Mesenchymal stem cell (in vitro differentiated cells and primary cell): Measurements from ENCODE around the gene LIFR.

Source experiments
- DNase-seq: peaks from one replicate; pipeline ENCODE4 v3.0.0-alpha.2; 2013
- H2AFZ ChIP-seq: one replicate; pipeline ENCODE4 v1.6.1; 2013; ENCODE audit warnings: low read depth, mild to moderate bottlenecking, control low read depth, inconsistent platforms, low read length, moderate library complexity
- H2AK5ac ChIP-seq: 2 replicates; pipeline ENCODE4 v1.6.1; 2013; ENCODE audit warnings: low read length, moderate library complexity, mild to moderate bottlenecking, inconsistent platforms; ENCODE audit not compliant: severe bottlenecking
- H2BK120ac ChIP-seq: one replicate; pipeline ENCODE4 v1.6.1; 2013; ENCODE audit warnings: low read depth, mild to moderate bottlenecking, inconsistent platforms, low read length, moderate library complexity
- H2BK12ac ChIP-seq, 2 experiments: one replicate each; pipeline ENCODE4 v1.6.1; 2013; ENCODE audit warnings: inconsistent platforms in 2 of 2, low read length in 2 of 2, mild to moderate bottlenecking in 2 of 2, moderate library complexity in 2 of 2, control low read depth in 1 of 2
- H2BK15ac ChIP-seq: one replicate; pipeline ENCODE4 v1.6.1; 2013; ENCODE audit warnings: mild to moderate bottlenecking, low read depth, inconsistent platforms; ENCODE audit not compliant: poor library complexity, severe bottlenecking
- H2BK5ac ChIP-seq: 2 replicates; pipeline ENCODE4 v1.6.1; 2013; ENCODE audit warnings: low read depth, mild to moderate bottlenecking, low read length, control low read depth, inconsistent platforms; ENCODE audit not compliant: poor library complexity, severe bottlenecking
- H3K14ac ChIP-seq, 2 experiments: one replicate each; pipeline ENCODE4 v1.6.1; 2013; ENCODE audit warnings: inconsistent platforms in 2 of 2, low read length in 2 of 2, control low read depth in 1 of 2, mild to moderate bottlenecking in 1 of 2, moderate library complexity in 1 of 2
- H3K18ac ChIP-seq, 2 experiments: one replicate each; pipeline ENCODE4 v1.6.1; 2013; ENCODE audit warnings: inconsistent platforms in 2 of 2, low read length in 2 of 2, control low read depth in 1 of 2, low read depth in 1 of 2, mild to moderate bottlenecking in 1 of 2
- H3K23ac ChIP-seq, 2 experiments: one replicate each; pipeline ENCODE4 v1.6.1; 2013; ENCODE audit warnings: inconsistent platforms in 2 of 2, low read length in 2 of 2, mild to moderate bottlenecking in 2 of 2, moderate library complexity in 2 of 2, control low read depth in 1 of 2
- H3K27ac ChIP-seq: 2 replicates; pipeline ENCODE4 v1.5.1; 2013; ENCODE audit warnings: mild to moderate bottlenecking, moderate library complexity, low read length, control low read depth, inconsistent platforms; ENCODE audit not compliant: poor library complexity, severe bottlenecking
- H3K27me3 ChIP-seq, 2 experiments: 2 replicates each; pipeline versions ENCODE4 v1.6.1 to v1.7.0; 2013; ENCODE audit warnings: low read length in 2 of 2, mild to moderate bottlenecking in 2 of 2, moderate library complexity in 2 of 2, control low read depth in 1 of 2, inconsistent platforms in 1 of 2; ENCODE audit not compliant: control insufficient read depth in 1 of 2, insufficient read depth in 1 of 2
- H3K36me3 ChIP-seq, 2 experiments: 2 replicates each; pipeline versions ENCODE4 v1.6.1 to v1.7.0; 2013; ENCODE audit warnings: low read length in 2 of 2, control low read depth in 1 of 2, inconsistent platforms in 1 of 2, low read depth in 1 of 2, mild to moderate bottlenecking in 1 of 2; ENCODE audit not compliant: insufficient read depth in 2 of 2, control insufficient read depth in 1 of 2
- H3K4ac ChIP-seq, 2 experiments: one replicate each; pipeline ENCODE4 v1.6.1; 2013; ENCODE audit warnings: inconsistent platforms in 2 of 2, low read length in 2 of 2, mild to moderate bottlenecking in 2 of 2, moderate library complexity in 2 of 2, control low read depth in 1 of 2, low read depth in 1 of 2
- H3K4me1 ChIP-seq: 2 replicates; pipeline ENCODE4 v1.6.1; 2013; ENCODE audit warnings: low read depth, low read length, control low read depth; ENCODE audit not compliant: control insufficient read depth, insufficient read depth
- H3K4me2 ChIP-seq: 2 replicates; pipeline ENCODE4 v1.6.1; 2013; ENCODE audit warnings: low read length, mild to moderate bottlenecking, inconsistent platforms; ENCODE audit not compliant: poor library complexity, severe bottlenecking
- H3K4me3 ChIP-seq, 2 experiments: 2 replicates each; pipeline versions ENCODE4 v1.5.1 to v1.7.0; 2013; ENCODE audit warnings: low read length in 2 of 2, mild to moderate bottlenecking in 2 of 2, control low read depth in 1 of 2, low read depth in 1 of 2; ENCODE audit not compliant: insufficient read depth in 1 of 2
- H3K79me1 ChIP-seq: replicated peaks from 2 replicates; pipeline ENCODE4 v1.6.1; 2013; ENCODE audit warnings: mild to moderate bottlenecking, control low read depth, low read length, inconsistent platforms; ENCODE audit not compliant: poor library complexity, severe bottlenecking
- H3K9ac ChIP-seq: 2 replicates; pipeline ENCODE4 v1.7.0; 2013; ENCODE audit warnings: mild to moderate bottlenecking, low read length, moderate library complexity
- H3K9me3 ChIP-seq: 2 replicates; pipeline ENCODE4 v1.7.0; 2013; ENCODE audit warnings: mild to moderate bottlenecking, low read length; ENCODE audit not compliant: control insufficient read depth
- H4K8ac ChIP-seq: one replicate; pipeline ENCODE4 v1.6.1; 2013; ENCODE audit warnings: inconsistent platforms, mild to moderate bottlenecking, low read length, moderate library complexity
- H4K91ac ChIP-seq: one replicate; pipeline ENCODE4 v1.6.1; 2013; ENCODE audit warnings: mild to moderate bottlenecking, low read length, inconsistent platforms
- WGBS: methylation state at CpG from one replicate; pipeline ENCODE4 v1.1.7; 2013; ENCODE audit warnings: mixed read lengths; 5-methylcytosine and 5-hydroxymethylcytosine counted together

Gene LIFR

GRCh38 chr5:38582293-38582974 is 26.0 kb upstream of the LIFR start:
- no peak overlapping the region for H3K4me2 ChIP-seq
- no peak for DNase-seq
- no peaks in the 10 kb centered on the region for H3K9me3 ChIP-seq
- no peak overlapping the region for H4K8ac ChIP-seq
- no peak overlapping the region for H2BK120ac ChIP-seq
- H3K18ac ChIP-seq = no peak overlapping the region
- H2AFZ ChIP-seq = no peak overlapping the region
- WGBS = 98% methylated on average over 3 of the region's 5 CpGs
- H3K4ac ChIP-seq = no peak overlapping the region
- H3K27ac ChIP-seq = no peak overlapping the region
- no peaks in the 10 kb centered on the region for H3K79me1 ChIP-seq
- H2BK5ac ChIP-seq = no peak overlapping the region
- no peak overlapping the region for H3K9ac ChIP-seq
- H3K4me1 ChIP-seq = no peaks in the 10 kb centered on the region
- no peak overlapping the region for H2BK12ac ChIP-seq
- H2AK5ac ChIP-seq = no peak overlapping the region
- H3K23ac ChIP-seq = no peak overlapping the region
- H2BK15ac ChIP-seq = no peak overlapping the region
- H3K27me3 ChIP-seq = peaks cover 18 to 25% of the 10 kb centered on the region in 2 experiments
- no peak overlapping the region for H3K14ac ChIP-seq
- H3K4me3 ChIP-seq = no peak overlapping the region
- H4K91ac ChIP-seq = no peak overlapping the region
- H3K36me3 ChIP-seq = no peaks in the 10 kb centered on the region

- no peak overlapping the region for H3K27ac ChIP-seq
- no peaks in the 10 kb centered on the region for H3K36me3 ChIP-seq
- H3K9ac ChIP-seq = no peak overlapping the region
- H3K9me3 ChIP-seq = no peaks in the 10 kb centered on the region
- H3K4me1 ChIP-seq = peaks cover 2% of the 10 kb centered on the region
- no peak for DNase-seq
- H3K4me3 ChIP-seq = no peak overlapping the region
- no peak overlapping the region for H3K4me2 ChIP-seq
- no peak overlapping the region for H2BK15ac ChIP-seq
- H3K23ac ChIP-seq = no peak overlapping the region
- no peak overlapping the region for H3K18ac ChIP-seq
- H3K79me1 ChIP-seq = no peaks in the 10 kb centered on the region
- no peak overlapping the region for H3K14ac ChIP-seq
- H2BK12ac ChIP-seq = no peak overlapping the region
- H3K4ac ChIP-seq = no peak overlapping the region
- no peak overlapping the region for H2AFZ ChIP-seq
- H2BK120ac ChIP-seq = no peak overlapping the region
- no peak overlapping the region for H2AK5ac ChIP-seq
- H3K27me3 ChIP-seq = peaks cover 18 to 25% of the 10 kb centered on the region in 2 experiments
- WGBS = 85% methylated on average over 3 of the region's 4 CpGs
- no peak overlapping the region for H4K8ac ChIP-seq
- no peak overlapping the region for H2BK5ac ChIP-seq
- no peak overlapping the region for H4K91ac ChIP-seq
These were observed 25.2 kb upstream of the LIFR start for GRCh38 chr5:38581597-38581996.

GRCh38 chr5:38579105-38579504 is 22.7 kb upstream of the LIFR start:
- Histone ChIP-seq H4K8ac (no peak overlapping the region), H3K4me2 (no peak overlapping the region), H3K9ac (no peak overlapping the region), H3K27me3 (peaks cover 18 to 25% of the 10 kb centered on the region in 2 experiments), H2AK5ac (no peak overlapping the region), H2BK15ac (no peak overlapping the region), H4K91ac (no peak overlapping the region), H3K36me3 (no peaks in the 10 kb centered on the region), H3K9me3 (no peaks in the 10 kb centered on the region), H3K79me1 (no peaks in the 10 kb centered on the region), H3K23ac (no peak overlapping the region), H3K4me3 (no peak overlapping the region), H3K4me1 (peaks cover 2% of the 10 kb centered on the region), H2AFZ (no peak overlapping the region), H2BK120ac (no peak overlapping the region), H3K14ac (no peak overlapping the region), H2BK12ac (no peak overlapping the region), H2BK5ac (no peak overlapping the region), H3K4ac (no peak overlapping the region), H3K18ac (no peak overlapping the region), H3K27ac (no peak overlapping the region)
- DNase-seq = no peak
- no CpG with 5 or more reads among the region's 2 CpGs for WGBS

- Histone ChIP-seq H3K4me2 (no peak overlapping the region), H2BK120ac (no peak overlapping the region), H2BK5ac (no peak overlapping the region), H3K9me3 (no peaks in the 10 kb centered on the region), H2AK5ac (no peak overlapping the region), H3K14ac (peak overlapping the region in 1 of 2 experiments; percentile 69), H3K4me3 (no peak overlapping the region), H4K8ac (no peak overlapping the region), H3K9ac (no peak overlapping the region), H4K91ac (no peak overlapping the region), H3K79me1 (no peaks in the 10 kb centered on the region), H2BK15ac (no peak overlapping the region), H3K4ac (no peak overlapping the region), H3K23ac (no peak overlapping the region), H2BK12ac (no peak overlapping the region), H3K27me3 (peaks cover 18 to 21% of the 10 kb centered on the region in 2 experiments), H2AFZ (no peak overlapping the region), H3K36me3 (no peaks in the 10 kb centered on the region), H3K4me1 (peaks cover 2% of the 10 kb centered on the region), H3K27ac (no peak overlapping the region), H3K18ac (no peak overlapping the region)
- DNase-seq = no peak
- 78% methylated on average over 4 of the region's 5 CpGs for WGBS
These were observed 20.7 kb upstream of the LIFR start for GRCh38 chr5:38576961-38577684.
